ENCODE data around the gene LEUTX. TPM values are rescaled to one million over a fixed set of nuclear protein-coding genes. Genes with fewer than 3 reads are reported as not detected.

Gene LEUTX
- total RNA-seq, 2 experiments from 2014 or later, result not detected

DNA sequence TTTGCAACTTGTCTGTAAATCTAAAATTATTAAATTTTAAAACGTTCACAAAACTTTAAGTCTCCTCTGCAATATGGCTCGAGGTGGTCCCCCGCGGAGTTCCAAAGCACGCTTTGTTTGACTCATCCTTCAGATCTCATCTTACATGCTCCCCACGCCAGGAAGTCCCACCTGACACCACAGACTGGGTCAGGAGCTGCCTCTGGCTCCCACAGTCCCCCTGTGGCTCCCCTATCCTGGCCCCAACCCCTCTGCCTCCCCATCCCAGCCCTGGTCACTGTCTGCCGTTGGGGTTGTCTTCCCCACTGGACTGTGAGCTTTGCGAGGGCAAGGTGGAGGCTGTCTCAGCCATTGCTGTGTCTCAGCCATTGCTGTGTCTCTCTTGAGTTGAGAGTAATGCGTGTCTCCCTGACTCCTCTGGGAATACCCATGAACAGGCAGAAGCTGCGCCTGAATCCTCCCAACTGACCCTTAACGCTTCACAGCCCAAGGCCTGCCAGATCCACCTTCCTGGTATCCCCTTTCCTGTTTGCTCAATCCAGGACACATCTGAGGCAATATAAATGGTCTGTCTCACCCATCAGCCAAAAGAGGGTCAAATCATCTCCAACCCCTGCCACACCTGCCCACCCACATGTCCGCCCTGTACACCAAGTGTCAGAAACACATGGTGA is 39.4 kb downstream of the LEUTX start:
- no peak for DNase-seq
- H3K4me1 Mint-ChIP-seq, result peaks cover 2% of the 10 kb centered on the region
- POLR2A ChIA-PET, result no interaction called here
- no peaks in the 10 kb centered on the region for H3K9me3 Mint-ChIP-seq
- H3K36me3 Mint-ChIP-seq (ENCODE audit: low read depth), result peaks cover 5% of the 10 kb centered on the region
- H3K27me3 Mint-ChIP-seq, result no peaks in the 10 kb centered on the region
- CTCF ChIA-PET, result no interaction called here
- no peak overlapping the region for H3K27ac Mint-ChIP-seq
- no peak overlapping the region for H3K4me3 Mint-ChIP-seq

DNA sequence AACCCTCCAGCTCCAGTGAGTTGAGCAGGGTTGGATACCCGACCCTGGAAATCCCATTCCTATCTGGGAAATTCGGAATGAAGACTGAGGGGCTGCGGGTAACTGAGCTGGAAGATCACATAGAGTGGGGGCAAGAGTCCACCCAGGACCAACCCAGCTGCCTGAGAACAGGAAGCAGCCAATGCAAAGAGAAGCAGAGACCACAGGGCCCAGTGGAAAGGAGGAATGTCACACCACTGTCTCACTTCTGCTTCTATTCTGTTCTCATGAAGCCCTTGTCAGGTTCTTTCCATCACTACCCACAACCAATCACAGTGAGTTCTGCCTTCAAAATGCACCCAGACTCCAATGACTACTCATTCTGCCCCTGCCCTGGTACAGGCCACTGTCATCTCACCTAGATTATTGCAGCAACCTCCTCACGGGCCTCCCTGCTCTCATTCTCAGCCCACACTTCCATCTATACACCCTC is 40.0 kb downstream of the LEUTX start:
- ChIA-PET CTCF (no interaction called here), POLR2A (no interaction called here)
- Mint-ChIP-seq H3K4me3 (no peak overlapping the region), H3K27ac (no peak overlapping the region), H3K36me3 (ENCODE audit: low read depth) (peaks cover 5% of the 10 kb centered on the region), H3K27me3 (no peaks in the 10 kb centered on the region), H3K9me3 (no peaks in the 10 kb centered on the region), H3K4me1 (peaks cover 2% of the 10 kb centered on the region)
- no peak for DNase-seq

GRCh38 chr19:39819786-39820185 is 41.1 kb downstream of the LEUTX start:
- H3K4me1 Mint-ChIP-seq, result peaks cover 2% of the 10 kb centered on the region
- peaks cover 5% of the 10 kb centered on the region for H3K36me3 Mint-ChIP-seq (ENCODE audit: low read depth)
- no peak overlapping the region for H3K27ac Mint-ChIP-seq
- no peaks in the 10 kb centered on the region for H3K9me3 Mint-ChIP-seq
- no peak overlapping the region for H3K4me3 Mint-ChIP-seq
- no peak for DNase-seq
- CTCF ChIA-PET, result interaction anchor here (0.6 kb wide), 1 partner anchor 239 kb away, joined by 10 read pairs; no protein-coding TSS in a partner anchor
- POLR2A ChIA-PET, result no interaction called here
- H3K27me3 Mint-ChIP-seq, result no peaks in the 10 kb centered on the region

- POLR2A ChIA-PET, result interaction anchor here (0.7 kb wide), 1 partner anchor 13 kb away, joined by 7 read pairs; no protein-coding TSS in a partner anchor
Observed at GRCh38 chr19:39820696-39821095, 42.0 kb downstream of the LEUTX start.

GRCh38 chr19:39823686-39824085 is 45.0 kb downstream of the LEUTX start:
- Mint-ChIP-seq H3K27me3 (no peaks in the 10 kb centered on the region), H3K4me3 (no peak overlapping the region), H3K36me3 (ENCODE audit: low read depth) (peaks cover 13% of the 10 kb centered on the region), H3K4me1 (peaks cover 10% of the 10 kb centered on the region), H3K9me3 (no peaks in the 10 kb centered on the region), H3K27ac (no peak overlapping the region)
- no peak for DNase-seq
- ChIA-PET POLR2A (no interaction called here), CTCF (interaction anchor here (1.6 kb wide), 1 partner anchor 10 kb away, joined by 6 read pairs; the partner anchor contains the start of gene DYRK1B)

More at GRCh38 chr19:39820696-39821095, 42.0 kb downstream of the LEUTX start:
- Mint-ChIP-seq H3K9me3 (no peaks in the 10 kb centered on the region), H3K27ac (no peak overlapping the region), H3K36me3 (ENCODE audit: low read depth) (peaks cover 5% of the 10 kb centered on the region), H3K4me3 (no peak overlapping the region), H3K27me3 (no peaks in the 10 kb centered on the region), H3K4me1 (peaks cover 6% of the 10 kb centered on the region)
- DNase-seq, result no peak
- CTCF ChIA-PET, result interaction anchor here (0.8 kb wide), 1 partner anchor 8 kb away, joined by 4 read pairs; no protein-coding TSS in a partner anchor

GRCh38 chr19:39824143-39825092 is 45.8 kb downstream of the LEUTX start:
- H3K4me3 Mint-ChIP-seq, result no peak overlapping the region
- POLR2A ChIA-PET, result no interaction called here
- no peaks in the 10 kb centered on the region for H3K27me3 Mint-ChIP-seq
- H3K4me1 Mint-ChIP-seq, result peaks cover 12% of the 10 kb centered on the region
- H3K36me3 Mint-ChIP-seq (ENCODE audit: low read depth), result peaks cover 19% of the 10 kb centered on the region
- DNase-seq, result peak; percentile 95
- H3K9me3 Mint-ChIP-seq, result no peaks in the 10 kb centered on the region
- CTCF ChIA-PET, result interaction anchor here (1.6 kb wide), 1 partner anchor 9 kb away, joined by 6 read pairs; the partner anchor contains the start of gene DYRK1B
- H3K27ac Mint-ChIP-seq, result no peak overlapping the region

GRCh38 chr19:39825093-39825463 is 46.4 kb downstream of the LEUTX start:
- Mint-ChIP-seq H3K27ac (no peak overlapping the region), H3K4me1 (peaks cover 12% of the 10 kb centered on the region), H3K4me3 (no peak overlapping the region), H3K27me3 (no peaks in the 10 kb centered on the region), H3K36me3 (ENCODE audit: low read depth) (peaks cover 24% of the 10 kb centered on the region), H3K9me3 (no peaks in the 10 kb centered on the region)
- CTCF ChIA-PET, result interaction anchor here (1.6 kb wide), 1 partner anchor 8 kb away, joined by 6 read pairs; the partner anchor contains the start of gene DYRK1B
- POLR2A ChIA-PET, result no interaction called here
- no peak for DNase-seq

GRCh38 chr19:39825531-39826076 is 47.0 kb downstream of the LEUTX start:
- peaks cover 12% of the 10 kb centered on the region for H3K4me1 Mint-ChIP-seq
- DNase-seq, result no peak
- no peaks in the 10 kb centered on the region for H3K9me3 Mint-ChIP-seq
- POLR2A ChIA-PET, result no interaction called here
- H3K27ac Mint-ChIP-seq, result peak overlapping the region; percentile 51
- peaks cover 29% of the 10 kb centered on the region for H3K36me3 Mint-ChIP-seq (ENCODE audit: low read depth)
- CTCF ChIA-PET, result interaction anchor here (0.6 kb wide), 1 partner anchor 595 kb away, joined by 3 read pairs; no protein-coding TSS in a partner anchor
- no peaks in the 10 kb centered on the region for H3K27me3 Mint-ChIP-seq
- no peak overlapping the region for H3K4me3 Mint-ChIP-seq

DNA sequence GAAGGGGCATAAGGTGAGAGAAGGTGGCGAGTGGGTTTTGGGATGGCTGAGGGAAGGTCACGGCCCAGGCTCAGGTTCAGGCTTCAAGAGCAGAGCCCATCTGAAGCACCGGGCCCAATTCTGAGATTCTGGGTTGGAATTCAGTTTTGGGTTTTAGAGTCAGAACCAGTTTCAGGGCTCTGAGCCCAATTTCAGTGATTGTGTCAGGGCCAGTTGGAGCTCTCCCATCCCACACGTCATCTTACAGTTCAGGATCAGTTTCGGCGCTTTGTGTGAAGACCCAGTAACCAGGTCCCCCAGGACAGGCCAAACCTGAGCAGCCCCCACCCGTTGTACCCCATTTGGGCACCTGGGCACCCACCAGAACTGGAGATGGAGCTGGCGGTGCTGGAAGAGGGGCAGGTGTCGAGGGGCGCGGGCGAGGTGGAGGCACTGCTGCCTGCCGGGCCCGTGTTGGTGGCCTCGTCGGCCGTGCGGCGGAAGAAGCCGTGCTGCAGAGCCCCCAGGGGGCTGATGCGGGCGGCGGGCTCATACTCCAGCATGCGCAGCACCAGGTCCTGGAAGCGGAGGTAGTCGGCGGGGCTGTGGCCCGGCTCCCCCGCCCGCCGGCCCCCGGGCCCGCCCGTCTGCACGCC is 47.8 kb downstream of the LEUTX start:
- ChIA-PET CTCF (interaction anchor here (0.6 kb wide), 1 partner anchor 594 kb away, joined by 3 read pairs; no protein-coding TSS in a partner anchor), POLR2A (no interaction called here)
- peaks cover 35% of the 10 kb centered on the region for H3K36me3 Mint-ChIP-seq (ENCODE audit: low read depth)
- H3K27ac Mint-ChIP-seq, result no peak overlapping the region
- no peaks in the 10 kb centered on the region for H3K9me3 Mint-ChIP-seq
- DNase-seq, result no peak
- no peaks in the 10 kb centered on the region for H3K27me3 Mint-ChIP-seq
- peaks cover 15% of the 10 kb centered on the region for H3K4me1 Mint-ChIP-seq
- no peak overlapping the region for H3K4me3 Mint-ChIP-seq

GRCh38 chr19:39827216-39827615 is 48.6 kb downstream of the LEUTX start:
- no peak for DNase-seq
- H3K27ac Mint-ChIP-seq, result no peak overlapping the region
- peaks cover 19% of the 10 kb centered on the region for H3K4me1 Mint-ChIP-seq
- POLR2A ChIA-PET, result no interaction called here
- no peak overlapping the region for H3K4me3 Mint-ChIP-seq
- CTCF ChIA-PET, result interaction anchor here (1.4 kb wide), 1 partner anchor 14 kb away, joined by 3 read pairs; no protein-coding TSS in a partner anchor
- H3K27me3 Mint-ChIP-seq, result no peaks in the 10 kb centered on the region
- no peaks in the 10 kb centered on the region for H3K9me3 Mint-ChIP-seq
- H3K36me3 Mint-ChIP-seq (ENCODE audit: low read depth), result peaks cover 38% of the 10 kb centered on the region

DNA sequence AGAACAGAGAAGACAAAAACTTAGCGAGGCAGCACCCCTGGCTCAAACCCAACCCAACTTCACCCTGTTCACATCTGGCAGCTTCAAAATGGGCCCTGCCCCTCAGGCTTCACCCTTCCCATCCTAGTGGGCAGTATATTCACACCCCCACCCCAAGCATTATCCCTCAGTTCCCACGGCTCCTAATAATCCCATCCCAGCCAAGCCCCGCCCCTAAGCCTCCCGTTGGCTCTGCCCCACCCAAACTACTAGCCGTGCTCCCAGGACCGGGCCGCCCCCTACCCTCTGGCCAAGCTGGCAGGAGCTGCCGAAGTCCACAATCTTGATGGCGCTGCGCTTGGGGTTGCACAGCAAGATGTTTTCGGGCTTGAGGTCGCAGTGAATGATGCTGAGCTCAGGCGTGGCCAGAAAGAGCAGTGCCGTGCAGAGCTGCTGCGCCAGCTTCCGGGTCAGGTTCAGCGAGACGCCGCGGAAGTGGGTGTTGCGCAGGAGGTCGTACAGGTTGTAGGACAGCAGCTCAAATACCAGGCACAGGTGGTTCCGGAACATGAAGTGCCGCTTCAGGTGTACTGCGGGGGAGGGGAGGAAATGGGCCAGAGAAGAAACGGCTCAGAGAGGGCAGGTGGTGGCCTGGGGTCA is 49.5 kb downstream of the LEUTX start:
- Mint-ChIP-seq H3K36me3 (ENCODE audit: low read depth) (peaks cover 42% of the 10 kb centered on the region), H3K27me3 (no peaks in the 10 kb centered on the region), H3K4me1 (peaks cover 28% of the 10 kb centered on the region), H3K4me3 (no peak overlapping the region), H3K9me3 (no peaks in the 10 kb centered on the region), H3K27ac (peak overlapping the region; percentile 42)
- CTCF ChIA-PET, result interaction anchor here (0.6 to 2.4 kb wide), 3 partner anchors 13 to 195 kb away, joined by 3 to 7 read pairs (median 3); no protein-coding TSS in a partner anchor
- DNase-seq, result no peak
- POLR2A ChIA-PET, result interaction anchor here (0.7 kb wide), 1 partner anchor 14 kb away, joined by 3 read pairs; no protein-coding TSS in a partner anchor

GRCh38 chr19:39828654-39829032 is 50.0 kb downstream of the LEUTX start:
- Mint-ChIP-seq H3K27ac (no peak overlapping the region), H3K27me3 (no peaks in the 10 kb centered on the region), H3K36me3 (ENCODE audit: low read depth) (peaks cover 42% of the 10 kb centered on the region), H3K4me3 (no peak overlapping the region), H3K4me1 (peaks cover 28% of the 10 kb centered on the region), H3K9me3 (no peaks in the 10 kb centered on the region)
- no peak for DNase-seq
- CTCF ChIA-PET, result interaction anchor here (0.6 to 2.4 kb wide), 3 partner anchors 12 to 194 kb away, joined by 3 to 7 read pairs (median 3); no protein-coding TSS in a partner anchor
- POLR2A ChIA-PET, result no interaction called here
